Stimulated activated naive CD4-positive, alpha-beta T cell (primary cell): Measurements from ENCODE around the gene TIE1.
A peak's percentile ranks its signal among the peaks of the same experiment; 100 is the strongest.

ENCODE experiments used
- DNase-seq, 6 experiments: peaks; one replicate each; lab custom pipeline; 2025; lab: John Stamatoyannopoulos, UW

The TIE1 gene

GRCh38 chr1:43300378-43301094 is at the start of gene TIE1:
TSS of gene TIE1 (plus strand) at chr1:43300982. CDS start at chr1:43301072, 90 bp downstream.
- DNase-seq: no peak

GRCh38 chr1:43251024-43251423 is 49.8 kb upstream of the TIE1 start:
- DNase-seq: no peak

- DNase-seq: no peak
These were observed 48.6 kb upstream of the TIE1 start for GRCh38 chr1:43252225-43252624.

GRCh38 chr1:43253173-43253572 is 47.6 kb upstream of the TIE1 start:
- DNase-seq: no peak

GRCh38 chr1:43253876-43254275 is 46.9 kb upstream of the TIE1 start:
- DNase-seq: no peak

- DNase-seq: no peak
These were observed 45.2 kb upstream of the TIE1 start for GRCh38 chr1:43255438-43256210.

GRCh38 chr1:43256675-43257570 is 43.9 kb upstream of the TIE1 start:
- DNase-seq: no peak

- no peak for DNase-seq
These were observed 42.4 kb upstream of the TIE1 start for GRCh38 chr1:43258370-43258769.

- DNase-seq: no peak
These were observed 35.4 kb upstream of the TIE1 start for GRCh38 chr1:43265431-43265830.

GRCh38 chr1:43266881-43267280 is 33.9 kb upstream of the TIE1 start:
- no peak for DNase-seq

GRCh38 chr1:43267291-43267805 is 33.4 kb upstream of the TIE1 start:
- no peak for DNase-seq

- DNase-seq: no peak
These were observed 32.9 kb upstream of the TIE1 start for GRCh38 chr1:43267818-43268425.

- DNase-seq: no peak
These were observed 31.0 kb upstream of the TIE1 start, which contains the start of gene TMEM125 for GRCh38 chr1:43269627-43270375. TSS of gene TMEM125 (plus strand) at chr1:43269983. CDS start at chr1:43272723, 2,740 bp downstream.

- peak in 1 of 6 experiments; percentile 3 for DNase-seq
These were observed 30.2 kb upstream of the TIE1 start for GRCh38 chr1:43270421-43271095.

GRCh38 chr1:43271186-43272118 is 29.3 kb upstream of the TIE1 start:
- DNase-seq: no peak

- DNase-seq: no peak
These were observed 28.6 kb upstream of the TIE1 start for GRCh38 chr1:43272161-43272560.

GRCh38 chr1:43272576-43273571 is 27.9 kb upstream of the TIE1 start:
- no peak for DNase-seq

- no peak for DNase-seq
These were observed 27.1 kb upstream of the TIE1 start for GRCh38 chr1:43273708-43274107.
